ENCODE results near the gene KLHL40. TPM values are rescaled to one million over a fixed set of nuclear protein-coding genes. Genes with fewer than 3 reads are reported as not detected.

Gene KLHL40
- total RNA-seq, 1 experiment from 2014 or later, result not detected

DNA sequence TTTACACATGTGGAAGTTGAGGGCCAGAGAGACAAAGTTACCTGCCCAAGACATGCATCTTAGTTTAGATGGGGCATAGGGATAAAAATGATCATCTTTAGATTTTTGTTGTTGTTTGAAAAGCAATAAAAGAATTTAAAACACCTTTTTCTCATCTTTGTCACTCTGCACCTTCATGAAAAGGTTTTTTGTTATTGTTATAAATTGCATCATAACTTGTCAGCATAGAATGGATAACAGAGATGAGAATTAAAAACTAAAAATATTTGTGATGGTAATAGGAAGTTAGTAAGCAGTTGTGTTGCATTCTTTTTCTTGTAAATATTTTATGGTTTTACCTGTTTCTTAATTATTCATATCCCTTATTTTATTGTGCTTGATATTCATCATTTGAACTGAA is 45.2 kb upstream of the KLHL40 start:
- DNase-seq, result no peak
- no peak overlapping the region for H3K4me3 Mint-ChIP-seq (ENCODE audit: low read depth, unreplicated experiment)
- CTCF ChIA-PET, result no interaction called here
- intact Hi-C loops (cut with micrococcal nuclease; ENCODE audit: unreplicated experiment), result no loop called here
- no peaks in the 10 kb centered on the region for H3K9me3 Mint-ChIP-seq (ENCODE audit: low read depth, unreplicated experiment)
- no peaks in the 10 kb centered on the region for H3K4me1 Mint-ChIP-seq (ENCODE audit: low read depth, unreplicated experiment)
- BruUV-seq (replicated peaks), result no TSS peak
- TF ChIP-seq, protein P1, sequence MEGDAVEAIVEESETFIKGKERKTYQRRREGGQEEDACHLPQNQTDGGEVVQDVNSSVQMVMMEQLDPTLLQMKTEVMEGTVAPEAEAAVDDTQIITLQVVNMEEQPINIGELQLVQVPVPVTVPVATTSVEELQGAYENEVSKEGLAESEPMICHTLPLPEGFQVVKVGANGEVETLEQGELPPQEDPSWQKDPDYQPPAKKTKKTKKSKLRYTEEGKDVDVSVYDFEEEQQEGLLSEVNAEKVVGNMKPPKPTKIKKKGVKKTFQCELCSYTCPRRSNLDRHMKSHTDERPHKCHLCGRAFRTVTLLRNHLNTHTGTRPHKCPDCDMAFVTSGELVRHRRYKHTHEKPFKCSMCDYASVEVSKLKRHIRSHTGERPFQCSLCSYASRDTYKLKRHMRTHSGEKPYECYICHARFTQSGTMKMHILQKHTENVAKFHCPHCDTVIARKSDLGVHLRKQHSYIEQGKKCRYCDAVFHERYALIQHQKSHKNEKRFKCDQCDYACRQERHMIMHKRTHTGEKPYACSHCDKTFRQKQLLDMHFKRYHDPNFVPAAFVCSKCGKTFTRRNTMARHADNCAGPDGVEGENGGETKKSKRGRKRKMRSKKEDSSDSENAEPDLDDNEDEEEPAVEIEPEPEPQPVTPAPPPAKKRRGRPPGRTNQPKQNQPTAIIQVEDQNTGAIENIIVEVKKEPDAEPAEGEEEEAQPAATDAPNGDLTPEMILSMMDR (IDR thresholded peaks at IDR 0.05; ENCODE audit: unreplicated experiment), result no peak
- peaks cover 20% of the 10 kb centered on the region for H3K36me3 Mint-ChIP-seq (ENCODE audit: insufficient read depth, unreplicated experiment)
- no peak overlapping the region for H3K27ac Mint-ChIP-seq (ENCODE audit: unreplicated experiment)
- no peaks in the 10 kb centered on the region for H3K27me3 Mint-ChIP-seq (ENCODE audit: unreplicated experiment)

DNA sequence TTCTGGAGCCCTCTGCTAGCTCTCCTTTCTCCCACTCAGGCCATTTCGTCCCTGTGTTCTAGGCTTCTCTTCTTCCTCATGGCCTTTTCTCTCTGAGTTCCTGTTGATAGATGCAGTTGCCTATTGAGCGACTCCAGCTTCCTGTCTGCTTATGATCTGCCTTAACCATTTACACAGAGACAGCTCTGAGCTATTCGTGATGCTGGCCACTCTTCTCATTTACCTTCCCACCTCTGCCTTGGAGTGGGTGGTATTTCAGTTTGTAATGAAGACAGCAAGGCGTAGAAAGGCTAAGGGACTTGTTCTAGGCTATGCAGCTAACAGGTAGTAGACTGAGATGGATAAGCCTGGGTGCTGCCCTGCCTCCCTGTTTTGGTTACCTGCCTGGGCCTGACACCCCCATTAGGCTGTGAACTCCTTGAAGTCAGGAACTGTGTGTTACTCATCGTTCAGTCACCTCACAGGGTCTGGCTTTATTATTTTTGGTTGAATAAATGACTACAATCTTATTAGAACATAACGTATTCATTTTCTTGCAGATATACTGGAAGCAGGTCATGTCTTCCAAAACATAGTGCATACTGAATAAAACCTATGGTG is 44.5 kb upstream of the KLHL40 start:
- H3K27ac Mint-ChIP-seq (ENCODE audit: unreplicated experiment), result peak overlapping the region; percentile 12
- H3K36me3 Mint-ChIP-seq (ENCODE audit: insufficient read depth, unreplicated experiment), result peaks cover 23% of the 10 kb centered on the region
- no peak overlapping the region for H3K4me3 Mint-ChIP-seq (ENCODE audit: low read depth, unreplicated experiment)
- H3K27me3 Mint-ChIP-seq (ENCODE audit: unreplicated experiment), result no peaks in the 10 kb centered on the region
- intact Hi-C loops (cut with micrococcal nuclease; ENCODE audit: unreplicated experiment), result no loop called here
- no peaks in the 10 kb centered on the region for H3K9me3 Mint-ChIP-seq (ENCODE audit: low read depth, unreplicated experiment)
- CTCF ChIA-PET, result no interaction called here
- no TSS peak for BruUV-seq (replicated peaks)
- H3K4me1 Mint-ChIP-seq (ENCODE audit: low read depth, unreplicated experiment), result no peaks in the 10 kb centered on the region
- TF ChIP-seq, protein P1 (IDR thresholded peaks at IDR 0.05; ENCODE audit: unreplicated experiment), result no peak
- DNase-seq, result no peak

DNA sequence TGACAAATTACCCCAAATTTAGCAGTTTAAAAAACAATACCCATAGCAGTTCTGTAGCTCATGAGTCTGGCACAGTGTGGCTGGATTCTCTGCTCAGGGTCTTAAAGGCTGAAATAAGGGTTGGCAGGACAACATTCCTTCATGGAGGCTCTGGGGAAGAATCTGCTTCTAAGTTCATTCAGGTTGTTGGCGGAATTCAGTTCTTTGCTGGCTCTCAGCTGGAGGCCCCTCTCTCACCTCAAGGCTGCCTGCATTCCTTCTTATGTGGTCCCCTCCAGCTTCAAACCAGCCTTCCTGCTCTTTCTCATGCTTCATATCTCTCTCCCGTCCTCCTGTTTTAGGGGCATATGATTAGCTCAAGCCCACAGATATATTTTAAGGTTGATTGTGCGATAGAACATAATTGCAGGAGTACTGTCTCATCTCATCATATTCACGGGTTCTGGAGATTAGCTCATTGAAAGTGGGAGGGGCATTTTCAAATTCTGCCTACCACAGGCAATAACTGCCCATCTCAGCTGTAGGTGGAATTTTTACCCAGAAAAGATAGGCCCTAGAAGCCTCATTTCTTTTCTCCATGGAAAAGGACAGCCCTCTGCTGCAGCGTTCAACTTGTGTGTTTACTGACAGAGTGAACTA is 37.4 kb upstream of the KLHL40 start:
- BruUV-seq (replicated peaks), result no TSS peak
- Mint-ChIP-seq H3K27me3 (ENCODE audit: unreplicated experiment) (no peaks in the 10 kb centered on the region), H3K9me3 (ENCODE audit: low read depth, unreplicated experiment) (no peaks in the 10 kb centered on the region), H3K36me3 (ENCODE audit: insufficient read depth, unreplicated experiment) (peaks cover 17% of the 10 kb centered on the region), H3K27ac (ENCODE audit: unreplicated experiment) (no peak overlapping the region), H3K4me1 (ENCODE audit: low read depth, unreplicated experiment) (peaks cover 17% of the 10 kb centered on the region), H3K4me3 (ENCODE audit: low read depth, unreplicated experiment) (no peak overlapping the region)
- no peak for DNase-seq
- TF ChIP-seq, protein P1 (IDR thresholded peaks at IDR 0.05; ENCODE audit: unreplicated experiment), result no peak
- intact Hi-C loops (cut with micrococcal nuclease; ENCODE audit: unreplicated experiment), result no loop called here
- CTCF ChIA-PET, result no interaction called here

- Mint-ChIP-seq H3K27ac (ENCODE audit: unreplicated experiment) (no peak overlapping the region), H3K27me3 (ENCODE audit: unreplicated experiment) (no peaks in the 10 kb centered on the region), H3K4me3 (ENCODE audit: low read depth, unreplicated experiment) (no peak overlapping the region), H3K9me3 (ENCODE audit: low read depth, unreplicated experiment) (no peaks in the 10 kb centered on the region), H3K36me3 (ENCODE audit: insufficient read depth, unreplicated experiment) (peaks cover 26% of the 10 kb centered on the region), H3K4me1 (ENCODE audit: low read depth, unreplicated experiment) (peaks cover 20% of the 10 kb centered on the region)
- no TSS peak for BruUV-seq (replicated peaks)
- intact Hi-C loops (cut with micrococcal nuclease; ENCODE audit: unreplicated experiment), result no loop called here
- no peak for DNase-seq
- CTCF ChIA-PET, result interaction anchor here (0.7 kb wide), 1 partner anchor 191 kb away, joined by 7 read pairs; no protein-coding TSS in a partner anchor
- TF ChIP-seq, protein P1 (IDR thresholded peaks at IDR 0.05; ENCODE audit: unreplicated experiment), result no peak
These were observed 36.3 kb upstream of the KLHL40 start for GRCh38 chr3:42649006-42649405.
